HepG2 (cell line): ENCODE data around the gene HUNK. TPM values are rescaled to one million over a fixed set of nuclear protein-coding genes. Genes with fewer than 3 reads are reported as not detected.

Source experiments
- ATAC-seq: fragments of 200-7000 bp; cut with Tn5 transposase; 3 replicates; pipeline ENCODE4 v1.9.1; 2020; ENCODE audit warnings: mild to moderate bottlenecking, moderate library complexity
- BruUV-seq: library from RNA; stranded (reverse); fragments of 400-500 nt; replicated peaks from 2 replicates; lab custom pipeline; 2021; lab: Mats Ljungman, UMichigan
- CTCF ChIA-PET: fragments of 300-600 bp; formaldehyde crosslinking; extraction: SDS; loops from one replicate; lab custom pipeline; 2021; ENCODE audit warnings: low total read pairs, inconsistent platforms, low intra/inter-chr PET ratio; lab: Yijun Ruan, JAX
- POLR2A ChIA-PET: fragments of 350-600 bp; sonication (Branson Sonifier 250); formaldehyde crosslinking; loops from one replicate; lab custom pipeline; 2020; ENCODE audit warnings: antibody characterized with exemption, inconsistent platforms; lab: Yijun Ruan, JAX
- DNase-seq: peaks from one replicate; pipeline ENCODE4 v3.0.0-alpha.2; 2015; ENCODE audit warnings: low spot score
- FAIRE-seq: peaks from 3 replicates; lab custom pipeline; 2011; peaks lifted over from hg19 to GRCh38; lab: Jason Lieb, UNC
- H2AFZ ChIP-seq: one replicate; pipeline ENCODE4 v1.6.1; 2011; ENCODE audit warnings: low read length, inconsistent platforms
- H3K27ac ChIP-seq: fragments of 300-600 bp; 3 replicates; pipeline ENCODE4 v1.8.0; 2011; ENCODE audit warnings: mixed run types, mild to moderate bottlenecking, mixed read lengths, low read length, inconsistent platforms; ENCODE audit not compliant: insufficient read depth; ENCODE audit errors: extremely low read length
- H3K27me3 ChIP-seq, 2 experiments: fragments of 200-600 bp in 1 of 2; 2 replicates in 1 of 2; 3 replicates in 1 of 2; pipeline versions ENCODE4 v1.6.0 to v1.8.0; 2011; ENCODE audit warnings: low read length in 2 of 2, mild to moderate bottlenecking in 2 of 2, moderate library complexity in 2 of 2, inconsistent platforms in 1 of 2; ENCODE audit not compliant: insufficient read depth in 2 of 2, control insufficient read depth in 1 of 2
- H3K36me3 ChIP-seq, 2 experiments: fragments of 200-600 bp in 1 of 2; replicated peaks in 1 of 2; 2 replicates in 1 of 2; 3 replicates in 1 of 2; pipeline versions ENCODE4 v1.5.1 to v1.8.0; 2011; ENCODE audit warnings: low read length in 2 of 2, inconsistent platforms in 1 of 2; ENCODE audit not compliant: insufficient read depth in 2 of 2, control insufficient read depth in 1 of 2
- H3K4me1 ChIP-seq: 2 replicates; pipeline ENCODE4 v1.5.1; 2012; ENCODE audit warnings: low read length, inconsistent platforms; ENCODE audit not compliant: insufficient read depth
- H3K4me2 ChIP-seq: 2 replicates; pipeline ENCODE4 v1.6.0; 2011; ENCODE audit warnings: low read depth, low read length, inconsistent platforms
- H3K4me3 ChIP-seq, 3 experiments: fragments of 200-600 bp in 1 of 3; sonication (generic), shearing (Covaris generic) in 1 of 3; replicated peaks in 1 of 3; 2 replicates each; pipeline ENCODE4 v1.5.1; 2011 to 2016; ENCODE audit warnings: low read length in 3 of 3, inconsistent platforms in 2 of 3, low read depth in 2 of 3, mild to moderate bottlenecking in 2 of 3, control low read depth in 1 of 3, mixed read lengths in 1 of 3; ENCODE audit not compliant: insufficient read depth in 1 of 3
- H3K79me2 ChIP-seq: one replicate; pipeline ENCODE4 v1.6.1; 2011; ENCODE audit warnings: low read length, inconsistent platforms; ENCODE audit not compliant: insufficient read depth
- H3K9ac ChIP-seq: 2 replicates; pipeline ENCODE4 v1.6.0; 2011; ENCODE audit warnings: mild to moderate bottlenecking, low read depth, low read length, inconsistent platforms; ENCODE audit not compliant: insufficient read depth
- H3K9me3 ChIP-seq: 2 replicates; pipeline ENCODE4 v1.5.1; 2012; ENCODE audit warnings: mild to moderate bottlenecking, low read length
- H4K20me1 ChIP-seq: 2 replicates; pipeline ENCODE4 v1.6.0; 2011; ENCODE audit warnings: inconsistent platforms, mild to moderate bottlenecking, low read length, moderate library complexity; ENCODE audit not compliant: insufficient read depth
- FOXO1 ChIP-seq: sonication (generic); formaldehyde crosslinking; IDR thresholded peaks from 2 replicates; pipeline ENCODE4 v1.4.0; 2020; ENCODE audit warnings: missing genetic modification reagents
- HNRNPL ChIP-seq: fragments of 200-400 bp; formaldehyde crosslinking; IDR thresholded peaks from 2 replicates; pipeline ENCODE4 v1.6.1; 2017; ENCODE audit warnings: mild to moderate bottlenecking, low read depth, low read length
- MZF1 ChIP-seq: sonication (generic); formaldehyde crosslinking; IDR thresholded peaks from 2 replicates; pipeline ENCODE4 v1.8.1; 2023; ENCODE audit warnings: mild to moderate bottlenecking, missing genetic modification reagents, borderline replicate concordance
- ZBTB21 ChIP-seq: sonication (generic); formaldehyde crosslinking; IDR thresholded peaks from 2 replicates; pipeline ENCODE4 v1.4.0; 2020; ENCODE audit warnings: missing genetic modification reagents
- ZNF124 ChIP-seq: sonication (generic); formaldehyde crosslinking; IDR thresholded peaks from 2 replicates; pipeline ENCODE4 v1.4.0; 2020; ENCODE audit warnings: missing genetic modification reagents
- ZNF503 ChIP-seq: sonication (generic); formaldehyde crosslinking; IDR thresholded peaks from 2 replicates; pipeline ENCODE4 v1.4.0; 2020; ENCODE audit warnings: missing genetic modification reagents
- ZNF687 ChIP-seq: sonication (generic); formaldehyde crosslinking; IDR thresholded peaks from 2 replicates; pipeline ENCODE4 v1.5.1; 2020; ENCODE audit warnings: mild to moderate bottlenecking, missing genetic modification reagents, moderate library complexity
- ZNF816 ChIP-seq: sonication (generic); formaldehyde crosslinking; IDR thresholded peaks from 2 replicates; pipeline ENCODE4 v1.8.0; 2022; ENCODE audit warnings: missing genetic modification reagents, mild to moderate bottlenecking, borderline replicate concordance
- ZNF878 ChIP-seq: sonication (generic); formaldehyde crosslinking; IDR thresholded peaks from 2 replicates; pipeline ENCODE4 v1.8.1; 2023; ENCODE audit warnings: mild to moderate bottlenecking, missing genetic modification reagents, moderate library complexity
- WGBS: methylation state at CpG from one replicate; pipeline ENCODE4 v1.1.6; 2017; ENCODE audit warnings: low lambda C conversion rate; 5-methylcytosine and 5-hydroxymethylcytosine counted together
- in situ Hi-C: cut with HindIII; loops from 2 replicates; pipeline ENCODE4 v1.10.0; 2017; ENCODE audit warnings: low pct_unique_long_range_greater_than_20kb; ENCODE audit not compliant: extremely low pct_ligation_motif_present
- intact Hi-C: fragments of 100-400 bp; cut with micrococcal nuclease; formaldehyde crosslinking; loops from one replicate; pipeline ENCODE4 v1.10.0; 2022; ENCODE audit not compliant: unreplicated experiment
- polyA plus RNA-seq, 8 experiments: library from polyadenylated mRNA; depleted of rRNA in 3 of 8; stranded (reverse) in 7 of 8; unstranded in 1 of 8; fragments of >200 nt; fragmentation: Illumina TruSeq in 4 of 8; extraction: Trizol in 4 of 8; gene quantifications; 2 replicates each; pipeline versions ENCODE4 v1.2.1 to v1.2.3, GENCODE V29; 2011 to 2016; ENCODE audit warnings: low read depth in 4 of 8, missing spikeins in 1 of 8, mixed read lengths in 1 of 8; ENCODE audit not compliant: insufficient read depth in 1 of 8
- total RNA-seq, 5 experiments: library from RNA; depleted of rRNA; stranded (reverse); fragments of >200 nt; fragmentation: Illumina TruSeq; extraction: Trizol; gene quantifications; 2 replicates each; pipeline ENCODE4 v1.2.3, GENCODE V29; 2016; ENCODE audit warnings: low read depth in 1 of 5

The HUNK gene
- total and polyA plus RNA-seq, 2 of the 13 experiments (the other 11 are each of a cell fraction or from before 2014, with no cell fraction given): 1.8 to 1.9 TPM

GRCh38 chr21:31866077-31866511 is 6.7 kb upstream of the HUNK start (continued):
- peak; percentile 57 for TF ChIP-seq ZNF687 (CRISPR knock-in tag)
- TF ChIP-seq HNRNPL: peak; percentile 97
- no peak for TF ChIP-seq ZNF503
- peak; percentile 29; the same call in 1 of the 2 replicates for TF ChIP-seq FOXO1 (CRISPR knock-in tag)
- no peak for TF ChIP-seq ZNF878 (CRISPR knock-in tag)

- in situ Hi-C loops (loop anchor here (5.0 kb wide), 2 partner anchors 38 to 393 kb away; no protein-coding TSS in a partner anchor), intact Hi-C loops (loop anchor here (5.0 to 10.0 kb wide), 2 partner anchors 63 to 235 kb away; no protein-coding TSS in a partner anchor)
- H3K4me1 ChIP-seq: peaks cover 15% of the 10 kb centered on the region
- no peak overlapping the region for H2AFZ ChIP-seq
- H3K4me3 ChIP-seq: no peak overlapping the region
- ChIA-PET CTCF (no interaction called here), POLR2A (no interaction called here)
- H3K4me2 ChIP-seq: no peak overlapping the region
- H3K27ac ChIP-seq: no peak overlapping the region
- no peak for ATAC-seq
- H3K9me3 ChIP-seq: no peaks in the 10 kb centered on the region
- FAIRE-seq: no peak
- peaks cover 3% of the 10 kb centered on the region for H3K79me2 ChIP-seq
- WGBS: 56% methylated on average over 6 of the region's 6 CpGs
- BruUV-seq: no TSS peak
- DNase-seq: no peak
- H3K36me3 ChIP-seq: no peaks in the 10 kb centered on the region
- TF ChIP-seq ZBTB21 (CRISPR knock-in tag) (no peak), ZNF124 (CRISPR knock-in tag) (no peak), ZNF816 (no peak), MZF1 (CRISPR knock-in tag) (no peak)
- H4K20me1 ChIP-seq: no peaks in the 10 kb centered on the region
- no peak overlapping the region for H3K9ac ChIP-seq
- H3K27me3 ChIP-seq: peaks cover 0 to 18% of the 10 kb centered on the region in 2 experiments; a peak in 2 of 5 replicates
Observed at GRCh38 chr21:31869750-31870149, 3.1 kb upstream of the HUNK start.
